Loucy (cell line): Measurements from ENCODE around the gene NINL.

Source experiments
- H2AFZ ChIP-seq: fragments of 200-600 bp; sonication (generic); 2 replicates; pipeline ENCODE4 v1.6.0; 2016; ENCODE audit warnings: antibody characterized with exemption, mild to moderate bottlenecking, low read length, moderate library complexity
- H3F3A ChIP-seq: fragments of 200-600 bp; 2 replicates; pipeline ENCODE4 v1.6.0; 2016; ENCODE audit warnings: antibody characterized with exemption, low read depth, mild to moderate bottlenecking
- H3K27me3 ChIP-seq: fragments of 200-600 bp; sonication (generic); 2 replicates; pipeline ENCODE4 v1.6.1; 2014; ENCODE audit warnings: low read length, mild to moderate bottlenecking; ENCODE audit not compliant: insufficient read depth, poor library complexity, severe bottlenecking
- H3K36me3 ChIP-seq: fragments of 200-600 bp; sonication (generic); 2 replicates; pipeline ENCODE4 v1.6.1; 2016; ENCODE audit warnings: low read length; ENCODE audit not compliant: insufficient read depth
- H3K4me1 ChIP-seq: fragments of 200-600 bp; sonication (generic); 2 replicates; pipeline ENCODE4 v1.5.1; 2014; ENCODE audit warnings: low read length, mild to moderate bottlenecking; ENCODE audit not compliant: insufficient read depth, poor library complexity, severe bottlenecking
- H3K4me2 ChIP-seq: fragments of 200-600 bp; sonication (generic); 2 replicates; pipeline ENCODE4 v1.6.0; 2014; ENCODE audit warnings: antibody characterized with exemption, low read length, low read depth, mild to moderate bottlenecking; ENCODE audit not compliant: poor library complexity, severe bottlenecking
- H3K4me3 ChIP-seq: fragments of 200-600 bp; sonication (generic); 2 replicates; pipeline ENCODE4 v1.5.1; 2014; ENCODE audit warnings: low read length, mild to moderate bottlenecking, mixed read lengths; ENCODE audit not compliant: poor library complexity, severe bottlenecking
- H3K79me2 ChIP-seq: fragments of 200-600 bp; sonication (generic); 2 replicates; pipeline ENCODE4 v1.6.1; 2014; ENCODE audit warnings: low read length; ENCODE audit not compliant: insufficient read depth
- H3K9ac ChIP-seq: fragments of 200-600 bp; sonication (generic); 2 replicates; pipeline ENCODE4 v1.6.0; 2014; ENCODE audit warnings: mild to moderate bottlenecking, low read depth, low read length, moderate library complexity; ENCODE audit not compliant: poor library complexity, severe bottlenecking
- H3K9me2 ChIP-seq: fragments of 200-600 bp; sonication (generic); replicated peaks from 2 replicates; pipeline ENCODE4 v1.6.1; 2016; ENCODE audit warnings: low read depth, low read length, mixed read lengths
- H3K9me3 ChIP-seq: fragments of 200-600 bp; sonication (generic); 2 replicates; pipeline ENCODE4 v1.6.1; 2014; ENCODE audit warnings: mild to moderate bottlenecking, antibody characterized with exemption, low read length, low read depth; ENCODE audit not compliant: insufficient read depth
- H4K20me1 ChIP-seq: fragments of 200-600 bp; sonication (generic); 2 replicates; pipeline ENCODE4 v1.6.0; 2014; ENCODE audit warnings: antibody characterized with exemption, low read length, mild to moderate bottlenecking; ENCODE audit not compliant: insufficient read depth, poor library complexity, severe bottlenecking
- CTCF ChIP-seq: fragments of 200-600 bp; sonication (generic); conservative IDR thresholded peaks from 2 replicates; pipeline ENCODE4 v1.5.1; 2014; ENCODE audit warnings: mild to moderate bottlenecking, antibody characterized with exemption, low read length
- EZH2phosphoT487 ChIP-seq: fragments of 200-600 bp; IDR thresholded peaks from 2 replicates; pipeline ENCODE4 v1.6.1; 2018; ENCODE audit warnings: antibody characterized with exemption, mild to moderate bottlenecking, moderate library complexity, borderline replicate concordance

Gene NINL

GRCh38 chr20:25465243-25466135, 119.8 kb downstream of the NINL start:
- Histone ChIP-seq H3K9ac (no peak overlapping the region), H3K36me3 (peaks cover 59% of the 10 kb centered on the region; the same call in 1 of the 2 replicates)

DNA sequence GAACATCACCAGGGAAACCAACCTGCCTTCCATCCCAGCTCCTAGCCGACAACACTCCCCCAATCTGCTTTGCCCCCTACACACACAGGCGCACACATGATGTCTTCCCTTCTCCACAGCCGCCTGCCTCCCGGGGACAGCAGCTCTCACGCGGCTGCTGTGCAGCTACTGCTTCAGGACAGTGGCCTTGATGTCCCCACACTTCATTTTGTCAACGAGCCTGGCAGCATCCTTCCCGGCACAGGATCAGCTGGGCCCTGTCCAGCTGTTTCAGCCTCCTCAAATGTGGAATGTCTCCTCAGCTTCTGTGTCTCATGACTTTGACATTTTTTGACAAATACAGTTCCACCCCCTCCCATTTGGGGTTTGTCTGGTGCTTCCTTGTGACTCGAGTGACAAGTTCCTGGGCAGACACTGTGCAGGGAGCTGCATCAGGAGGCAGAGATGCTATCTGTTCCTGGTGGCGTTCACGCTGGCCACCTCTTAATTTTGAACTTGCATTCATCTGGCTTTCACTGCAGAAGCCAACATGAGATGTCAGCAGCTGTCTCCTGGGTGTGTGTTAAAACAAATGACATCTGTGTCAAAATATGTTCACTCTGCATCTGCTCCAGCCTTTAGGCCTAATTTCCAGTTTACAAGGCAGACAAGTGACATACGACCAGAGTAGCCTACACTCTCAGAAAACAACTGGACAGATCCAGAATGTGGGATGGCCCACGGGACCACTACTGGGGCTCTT, 120.7 kb downstream of the NINL start:
- Histone ChIP-seq H4K20me1 (no peaks in the 10 kb centered on the region), H3F3A (no peaks in the 10 kb centered on the region), H3K4me2 (no peak overlapping the region), H3K9me2 (no peaks in the 10 kb centered on the region), H2AFZ (no peak overlapping the region), H3K36me3 (peaks cover 50% of the 10 kb centered on the region; the same call in 1 of the 2 replicates), H3K4me3 (no peak overlapping the region), H3K4me1 (peaks cover 5% of the 10 kb centered on the region), H3K79me2 (no peaks in the 10 kb centered on the region), H3K27me3 (no peaks in the 10 kb centered on the region), H3K9ac (no peak overlapping the region), H3K9me3 (no peaks in the 10 kb centered on the region)
- TF ChIP-seq EZH2phosphoT487: no peak
- TF ChIP-seq CTCF: no peak

More at GRCh38 chr20:25465243-25466135, 119.8 kb downstream of the NINL start:
- H3F3A ChIP-seq: no peaks in the 10 kb centered on the region
- H3K79me2 ChIP-seq: no peaks in the 10 kb centered on the region
- H2AFZ ChIP-seq: no peak overlapping the region
- H3K4me2 ChIP-seq: no peak overlapping the region
- H4K20me1 ChIP-seq: no peaks in the 10 kb centered on the region
- no peaks in the 10 kb centered on the region for H3K27me3 ChIP-seq
- H3K9me2 ChIP-seq: no peaks in the 10 kb centered on the region
- H3K4me1 ChIP-seq: peaks cover 5% of the 10 kb centered on the region
- H3K4me3 ChIP-seq: no peak overlapping the region
- H3K9me3 ChIP-seq: no peaks in the 10 kb centered on the region
- no peak for TF ChIP-seq EZH2phosphoT487
- no peak for TF ChIP-seq CTCF

DNA sequence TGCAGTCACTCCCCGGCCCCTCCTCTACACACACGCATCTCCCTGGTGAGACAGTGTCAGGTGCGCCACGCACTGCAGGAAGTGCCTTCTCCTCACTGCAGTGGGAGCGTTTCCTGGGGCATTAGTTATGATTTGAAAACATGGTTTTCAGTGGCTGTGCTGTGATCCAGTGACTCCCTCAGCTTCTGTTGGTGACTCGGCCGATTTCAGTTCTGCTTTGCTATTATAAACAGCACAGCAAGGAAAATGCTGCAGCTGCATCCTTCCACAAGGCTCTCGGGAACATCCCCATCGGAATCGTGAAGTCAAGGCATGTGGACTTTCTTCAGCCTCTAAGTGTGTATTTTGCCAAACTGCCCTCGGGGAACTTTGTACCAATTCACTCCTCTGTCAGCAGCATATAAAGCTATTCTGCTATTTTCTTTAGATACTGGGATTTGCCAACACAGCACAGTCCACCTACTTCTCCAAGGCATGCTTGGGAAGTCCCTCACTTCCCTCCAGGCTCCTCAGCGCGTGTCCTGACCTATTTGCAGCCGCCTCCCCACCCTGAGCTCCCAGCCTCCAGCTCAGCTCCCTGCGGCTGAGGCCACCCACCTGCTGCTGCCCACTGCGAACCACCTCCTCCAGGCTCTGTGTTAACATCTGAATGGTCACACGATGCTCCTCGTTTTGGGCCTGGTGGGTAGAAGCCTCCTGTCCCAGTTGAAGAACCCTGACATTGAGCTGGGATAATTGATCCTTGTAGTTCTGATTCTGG, 123.4 kb downstream of the NINL start:
- Histone ChIP-seq H3K36me3 (peaks cover 37% of the 10 kb centered on the region; the same call in 1 of the 2 replicates), H3K4me2 (no peak overlapping the region), H4K20me1 (no peaks in the 10 kb centered on the region), H3K9me2 (no peaks in the 10 kb centered on the region), H2AFZ (no peak overlapping the region), H3K9ac (no peak overlapping the region), H3K79me2 (no peaks in the 10 kb centered on the region), H3K9me3 (no peaks in the 10 kb centered on the region), H3K4me3 (no peak overlapping the region), H3K27me3 (no peaks in the 10 kb centered on the region), H3F3A (no peaks in the 10 kb centered on the region), H3K4me1 (no peaks in the 10 kb centered on the region)
- TF ChIP-seq CTCF (no peak), EZH2phosphoT487 (no peak)
